Hepatocyte (in vitro differentiated cells): ENCODE measurements around the gene PFDN4.

Experiments
- EZH2 ChIP-seq: fragments of 200-600 bp; sonication (generic); IDR thresholded peaks from 2 replicates; pipeline ENCODE4 v1.6.1; 2016; ENCODE audit warnings: antibody characterized with exemption, mild to moderate bottlenecking, borderline replicate concordance
- EZH2phosphoT487 ChIP-seq: fragments of 200-600 bp; sonication (generic); IDR thresholded peaks from one replicate; pipeline ENCODE4 v1.6.1; 2018; ENCODE audit warnings: antibody characterized with exemption, mild to moderate bottlenecking, low read depth, moderate library complexity; ENCODE audit not compliant: unreplicated experiment, severe bottlenecking
- TF ChIP-seq, protein P1 (sequence below): fragments of 200-600 bp; sonication (generic); IDR thresholded peaks from 2 replicates; pipeline ENCODE4 v1.5.1; 2016; ENCODE audit warnings: antibody characterized with exemption, mild to moderate bottlenecking; ENCODE audit not compliant: poor library complexity

DNA sequence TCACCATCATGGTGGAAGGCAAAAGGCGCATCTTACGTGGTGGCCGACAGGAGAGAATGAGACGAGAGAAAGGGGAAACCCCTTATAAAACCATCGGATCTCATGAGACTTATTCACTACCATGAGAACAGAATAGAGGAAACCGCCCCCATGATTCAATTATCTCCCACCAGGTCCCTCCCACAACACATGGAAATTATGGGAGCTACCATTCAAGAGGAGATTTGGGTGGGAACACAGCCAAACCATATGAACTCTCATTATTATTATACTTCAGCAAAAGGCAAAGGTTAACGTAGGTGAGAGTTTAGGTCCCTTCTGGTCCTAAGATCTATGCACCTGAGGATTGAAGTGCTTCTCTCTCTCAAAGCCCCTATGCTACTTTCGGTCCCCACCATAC, 2.4 kb upstream of the PFDN4 start:
- TF ChIP-seq, protein P1, sequence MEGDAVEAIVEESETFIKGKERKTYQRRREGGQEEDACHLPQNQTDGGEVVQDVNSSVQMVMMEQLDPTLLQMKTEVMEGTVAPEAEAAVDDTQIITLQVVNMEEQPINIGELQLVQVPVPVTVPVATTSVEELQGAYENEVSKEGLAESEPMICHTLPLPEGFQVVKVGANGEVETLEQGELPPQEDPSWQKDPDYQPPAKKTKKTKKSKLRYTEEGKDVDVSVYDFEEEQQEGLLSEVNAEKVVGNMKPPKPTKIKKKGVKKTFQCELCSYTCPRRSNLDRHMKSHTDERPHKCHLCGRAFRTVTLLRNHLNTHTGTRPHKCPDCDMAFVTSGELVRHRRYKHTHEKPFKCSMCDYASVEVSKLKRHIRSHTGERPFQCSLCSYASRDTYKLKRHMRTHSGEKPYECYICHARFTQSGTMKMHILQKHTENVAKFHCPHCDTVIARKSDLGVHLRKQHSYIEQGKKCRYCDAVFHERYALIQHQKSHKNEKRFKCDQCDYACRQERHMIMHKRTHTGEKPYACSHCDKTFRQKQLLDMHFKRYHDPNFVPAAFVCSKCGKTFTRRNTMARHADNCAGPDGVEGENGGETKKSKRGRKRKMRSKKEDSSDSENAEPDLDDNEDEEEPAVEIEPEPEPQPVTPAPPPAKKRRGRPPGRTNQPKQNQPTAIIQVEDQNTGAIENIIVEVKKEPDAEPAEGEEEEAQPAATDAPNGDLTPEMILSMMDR = no peak
- TF ChIP-seq EZH2phosphoT487 = no peak
- no peak for TF ChIP-seq EZH2
